ENCODE results near the gene OGA.

DNA sequence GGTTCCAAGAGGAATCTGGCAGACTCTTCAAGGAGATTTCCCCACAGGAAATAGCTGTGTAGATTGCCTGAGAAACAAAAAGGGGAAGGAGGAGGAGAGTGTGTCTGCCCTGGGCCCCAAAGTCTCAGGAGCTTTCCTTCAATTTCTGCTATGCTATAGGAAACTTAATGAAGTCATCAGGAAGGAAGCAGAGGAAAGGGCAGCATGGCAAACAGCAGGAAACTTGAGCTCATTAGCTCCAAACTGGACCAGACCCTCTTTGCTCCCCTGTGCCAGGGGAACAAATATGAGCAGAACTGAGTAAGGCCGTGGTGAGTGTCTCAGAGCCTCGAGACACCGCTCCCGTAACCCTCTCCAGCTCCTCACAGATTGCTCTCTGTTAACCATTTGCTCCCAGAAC lies 30.2 kb upstream of the OGA start:
- TF ChIP-seq, protein P1, sequence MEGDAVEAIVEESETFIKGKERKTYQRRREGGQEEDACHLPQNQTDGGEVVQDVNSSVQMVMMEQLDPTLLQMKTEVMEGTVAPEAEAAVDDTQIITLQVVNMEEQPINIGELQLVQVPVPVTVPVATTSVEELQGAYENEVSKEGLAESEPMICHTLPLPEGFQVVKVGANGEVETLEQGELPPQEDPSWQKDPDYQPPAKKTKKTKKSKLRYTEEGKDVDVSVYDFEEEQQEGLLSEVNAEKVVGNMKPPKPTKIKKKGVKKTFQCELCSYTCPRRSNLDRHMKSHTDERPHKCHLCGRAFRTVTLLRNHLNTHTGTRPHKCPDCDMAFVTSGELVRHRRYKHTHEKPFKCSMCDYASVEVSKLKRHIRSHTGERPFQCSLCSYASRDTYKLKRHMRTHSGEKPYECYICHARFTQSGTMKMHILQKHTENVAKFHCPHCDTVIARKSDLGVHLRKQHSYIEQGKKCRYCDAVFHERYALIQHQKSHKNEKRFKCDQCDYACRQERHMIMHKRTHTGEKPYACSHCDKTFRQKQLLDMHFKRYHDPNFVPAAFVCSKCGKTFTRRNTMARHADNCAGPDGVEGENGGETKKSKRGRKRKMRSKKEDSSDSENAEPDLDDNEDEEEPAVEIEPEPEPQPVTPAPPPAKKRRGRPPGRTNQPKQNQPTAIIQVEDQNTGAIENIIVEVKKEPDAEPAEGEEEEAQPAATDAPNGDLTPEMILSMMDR (IDR thresholded peaks at IDR 0.05; ENCODE audit: low read depth, low read length, poor library complexity, severe bottlenecking): no peak
- TF ChIP-seq EZH2phosphoT487 (IDR thresholded peaks at IDR 0.05; ENCODE audit: borderline replicate concordance, low read length): no peak

Measured in DOHH2 (cell line).